GM20431 (cell line): ENCODE results near the gene LRFN4.
"Not testable (repeated sequence)": the region's sequence is repeated elsewhere in the genome, so short reads cannot be mapped to it uniquely, and the experiment has no call there.

ENCODE experiments used
- in situ Hi-C: fragments of 300-500 bp; cut with MseI, MboI; formaldehyde crosslinking; loops from one replicate; pipeline ENCODE4 v1.15.0; 2020; ENCODE audit warnings: low sequenced_read_pairs; ENCODE audit not compliant: unreplicated experiment

The LRFN4 gene

GRCh38 chr11:66856496-66857233, at the start of gene LRFN4:
LRFN4 (plus strand) TSS chr11:66857064; CDS start chr11:66857745, 681 bp downstream.
- in situ Hi-C loops = no loop called here

DNA sequence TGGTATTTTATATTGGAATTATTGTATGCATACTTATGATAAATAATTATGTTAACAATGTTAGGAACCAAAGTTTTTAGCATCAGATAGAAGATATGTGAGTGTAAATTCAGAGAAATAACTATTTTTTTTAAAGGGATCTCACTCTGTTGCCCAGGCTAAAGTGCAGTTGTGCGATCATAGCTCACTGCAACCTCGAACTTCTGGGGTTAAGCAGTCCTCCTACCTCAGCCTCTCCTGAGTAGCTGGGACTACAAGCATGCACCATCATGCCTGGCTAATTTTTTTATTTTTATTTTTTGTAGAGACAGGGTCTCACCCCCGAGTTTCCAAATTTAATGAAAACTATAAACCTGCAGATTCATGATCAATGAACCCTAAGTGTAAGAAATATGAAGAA, 47.3 kb upstream of the LRFN4 start:
- in situ Hi-C loops = no loop called here

- in situ Hi-C loops = no loop called here
Measured at GRCh38 chr11:66810576-66811185, 46.2 kb upstream of the LRFN4 start.

GRCh38 chr11:66814678-66815077, 42.2 kb upstream of the LRFN4 start:
- in situ Hi-C loops = no loop called here

DNA sequence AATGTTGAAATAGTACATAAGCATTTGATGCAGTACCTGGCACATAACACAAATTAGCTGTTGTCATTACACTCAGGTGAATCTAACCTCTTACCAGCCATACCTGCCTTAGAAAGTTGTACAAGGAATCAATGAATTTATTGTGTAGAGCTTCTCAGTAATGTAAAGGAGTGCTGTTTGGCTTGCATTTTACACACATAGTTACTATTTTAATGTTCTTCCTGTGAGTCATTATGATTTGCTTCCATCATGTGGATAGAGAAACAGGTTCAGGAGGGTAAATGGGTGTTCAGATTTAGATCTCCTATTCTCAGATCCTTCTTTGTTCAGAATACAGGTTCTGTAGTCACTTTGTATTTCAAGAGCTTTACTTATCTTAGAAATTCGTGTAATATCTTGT, 41.2 kb upstream of the LRFN4 start:
- in situ Hi-C loops = no loop called here

DNA sequence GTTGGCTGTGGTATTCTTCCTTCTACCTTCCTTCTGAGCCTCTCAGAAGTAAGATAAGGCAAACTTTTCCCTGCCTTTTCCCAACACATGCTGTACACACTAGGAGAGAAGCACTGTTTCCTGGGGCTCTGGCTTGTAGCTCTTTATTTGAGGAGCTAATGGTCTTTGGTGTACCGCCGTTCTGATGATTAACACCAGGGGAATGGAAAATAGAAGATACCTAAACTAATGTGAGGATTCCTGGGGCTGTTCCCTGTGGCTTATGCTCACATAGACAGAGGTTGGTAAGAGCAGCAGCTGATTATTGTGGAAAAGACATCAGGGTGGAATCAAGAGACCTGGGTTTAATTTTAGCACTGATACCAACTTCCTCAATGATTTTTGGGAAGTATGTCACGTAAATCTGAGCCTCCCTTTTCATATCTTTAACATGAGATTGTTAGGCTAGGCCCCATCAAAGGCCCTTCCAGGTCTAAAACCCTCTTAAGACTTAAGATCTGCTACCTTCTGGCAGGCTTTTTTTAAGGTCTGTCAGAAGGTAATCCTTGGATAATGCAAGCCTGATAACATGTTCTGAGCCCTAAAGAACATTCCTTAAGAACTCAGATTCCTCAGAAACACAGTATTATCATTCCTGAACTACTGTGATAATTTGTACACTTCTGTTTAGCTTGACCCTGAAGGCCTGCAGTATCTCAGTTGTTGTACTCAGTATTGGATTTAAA, 38.5 kb upstream of the LRFN4 start:
- in situ Hi-C loops = no loop called here

GRCh38 chr11:66820381-66820780, 36.5 kb upstream of the LRFN4 start:
- in situ Hi-C loops = no loop called here

- in situ Hi-C loops = no loop called here
Measured at GRCh38 chr11:66820901-66821300, 36.0 kb upstream of the LRFN4 start.

GRCh38 chr11:66823700-66824099, 33.2 kb upstream of the LRFN4 start:
- in situ Hi-C loops = no loop called here

GRCh38 chr11:66824573-66824972, 32.3 kb upstream of the LRFN4 start:
- in situ Hi-C loops = not testable (repeated sequence)

DNA sequence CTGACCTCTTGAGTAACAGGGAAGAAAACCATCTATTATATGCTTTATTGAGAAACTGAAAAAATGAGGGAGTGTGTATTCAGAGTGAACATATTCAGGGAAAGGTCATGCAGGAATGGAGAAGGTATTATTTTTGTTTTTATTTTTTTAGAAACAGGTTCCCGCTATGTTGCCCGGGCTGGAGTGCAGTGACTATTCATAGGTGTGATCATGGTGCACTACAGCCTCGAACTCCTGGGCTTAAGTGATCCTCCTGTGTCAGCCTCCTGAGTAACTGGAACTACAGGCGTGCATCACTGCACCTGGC, 22.4 kb upstream of the LRFN4 start:
- in situ Hi-C loops = loop anchor here (5.0 to 25.0 kb wide), 2 partner anchors 142 to 272 kb away; partner anchors contain the start of gene CTSF

GRCh38 chr11:66834943-66835342, 21.9 kb upstream of the LRFN4 start:
- in situ Hi-C loops = loop anchor here (5.0 to 25.0 kb wide), 2 partner anchors 143 to 273 kb away; partner anchors contain the start of gene CTSF

DNA sequence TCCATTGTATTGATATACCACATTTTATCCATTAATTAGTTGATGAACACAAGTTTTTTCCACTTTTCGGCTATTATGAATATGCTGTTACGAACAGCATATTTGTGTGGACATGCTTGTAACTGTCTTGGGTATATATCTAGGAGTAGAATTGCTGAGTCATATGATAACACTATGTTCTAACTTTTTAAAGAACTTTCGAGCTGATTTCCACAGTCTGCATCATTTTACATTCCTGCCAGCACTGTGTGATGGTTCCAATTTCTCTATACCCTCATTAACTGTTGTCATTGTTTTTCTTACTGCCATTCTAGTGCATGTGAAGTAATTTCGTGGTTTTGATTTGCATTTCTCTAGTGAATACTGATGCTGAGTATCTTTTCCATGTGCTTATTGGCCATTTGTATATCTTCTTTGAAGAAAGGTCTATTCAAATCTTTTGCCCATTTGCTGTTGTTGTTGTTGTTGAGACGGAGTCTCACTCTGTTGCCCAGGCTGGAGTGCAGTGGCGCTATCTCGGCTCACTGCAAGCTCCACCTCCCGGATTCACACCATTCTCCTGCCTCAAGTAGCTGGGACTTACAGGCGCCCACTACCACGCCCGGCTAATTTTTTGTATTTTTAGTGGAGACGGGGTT, 21.0 kb upstream of the LRFN4 start:
- in situ Hi-C loops = loop anchor here (25.0 kb wide), 1 partner anchor 274 kb away; the partner anchor contains the start of gene CTSF

DNA sequence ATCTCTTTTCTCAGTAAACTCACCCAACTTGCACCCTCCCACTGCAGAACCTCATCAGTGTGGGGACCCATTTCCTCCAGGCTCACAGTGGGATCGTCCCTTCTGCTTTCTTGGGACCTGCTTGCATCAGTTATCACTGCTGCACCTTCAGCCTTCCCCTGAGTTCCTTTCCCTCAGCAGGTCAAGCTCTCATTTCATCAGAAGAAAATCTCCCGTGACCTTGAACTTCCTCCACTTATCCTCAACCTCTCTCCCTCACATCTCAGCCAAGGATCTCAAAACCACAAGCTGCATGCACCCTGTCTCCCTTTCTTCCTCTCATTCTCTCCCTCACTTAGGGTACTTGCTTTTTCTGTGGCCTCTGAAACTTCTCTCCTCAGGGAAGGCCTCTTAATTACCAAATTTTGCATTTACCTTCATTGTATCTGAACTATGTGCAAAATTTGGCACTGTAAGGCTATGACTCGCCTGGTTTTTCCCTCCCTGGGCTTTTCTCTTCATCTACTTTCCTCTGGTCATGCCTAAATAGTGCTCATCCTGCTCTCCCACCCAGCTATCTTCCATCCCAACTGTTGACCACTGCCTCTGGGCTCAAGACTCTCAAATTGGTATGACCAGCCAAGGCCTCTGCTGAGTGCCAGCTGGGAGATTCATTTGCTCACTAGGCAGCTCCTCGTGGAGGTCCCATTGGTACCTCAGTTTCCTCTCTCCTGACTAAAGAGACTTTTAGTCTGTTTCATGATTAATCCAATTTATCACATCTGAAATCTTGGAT, 16.4 kb upstream of the LRFN4 start:
- in situ Hi-C loops = loop anchor here (25.0 kb wide), 1 partner anchor 278 kb away; the partner anchor contains the start of gene CTSF

DNA sequence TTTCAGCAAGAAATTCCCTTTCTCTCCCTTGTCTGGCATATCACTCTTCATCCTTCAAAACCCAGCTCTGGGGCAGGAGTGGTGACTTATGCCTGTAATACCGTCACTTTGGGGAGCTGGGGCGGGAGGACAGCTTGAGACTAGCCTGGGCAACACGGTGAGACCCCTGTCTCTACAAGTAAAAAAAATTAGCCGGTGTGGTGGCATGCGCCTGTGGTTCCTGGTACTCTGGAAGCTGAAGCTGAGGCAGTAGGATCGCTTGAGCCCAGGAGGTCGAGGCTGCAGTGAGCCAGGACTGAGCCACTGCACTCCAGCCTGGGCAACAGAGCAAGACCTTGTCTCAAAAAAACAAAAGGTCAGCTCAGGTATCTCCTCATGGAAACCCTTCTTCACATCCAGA, 15.0 kb upstream of the LRFN4 start:
- in situ Hi-C loops = loop anchor here (25.0 kb wide), 1 partner anchor 280 kb away; the partner anchor contains the start of gene CTSF

GRCh38 chr11:66842501-66842895, 14.4 kb upstream of the LRFN4 start:
- in situ Hi-C loops = loop anchor here (25.0 kb wide), 1 partner anchor 280 kb away; the partner anchor contains the start of gene CTSF

DNA sequence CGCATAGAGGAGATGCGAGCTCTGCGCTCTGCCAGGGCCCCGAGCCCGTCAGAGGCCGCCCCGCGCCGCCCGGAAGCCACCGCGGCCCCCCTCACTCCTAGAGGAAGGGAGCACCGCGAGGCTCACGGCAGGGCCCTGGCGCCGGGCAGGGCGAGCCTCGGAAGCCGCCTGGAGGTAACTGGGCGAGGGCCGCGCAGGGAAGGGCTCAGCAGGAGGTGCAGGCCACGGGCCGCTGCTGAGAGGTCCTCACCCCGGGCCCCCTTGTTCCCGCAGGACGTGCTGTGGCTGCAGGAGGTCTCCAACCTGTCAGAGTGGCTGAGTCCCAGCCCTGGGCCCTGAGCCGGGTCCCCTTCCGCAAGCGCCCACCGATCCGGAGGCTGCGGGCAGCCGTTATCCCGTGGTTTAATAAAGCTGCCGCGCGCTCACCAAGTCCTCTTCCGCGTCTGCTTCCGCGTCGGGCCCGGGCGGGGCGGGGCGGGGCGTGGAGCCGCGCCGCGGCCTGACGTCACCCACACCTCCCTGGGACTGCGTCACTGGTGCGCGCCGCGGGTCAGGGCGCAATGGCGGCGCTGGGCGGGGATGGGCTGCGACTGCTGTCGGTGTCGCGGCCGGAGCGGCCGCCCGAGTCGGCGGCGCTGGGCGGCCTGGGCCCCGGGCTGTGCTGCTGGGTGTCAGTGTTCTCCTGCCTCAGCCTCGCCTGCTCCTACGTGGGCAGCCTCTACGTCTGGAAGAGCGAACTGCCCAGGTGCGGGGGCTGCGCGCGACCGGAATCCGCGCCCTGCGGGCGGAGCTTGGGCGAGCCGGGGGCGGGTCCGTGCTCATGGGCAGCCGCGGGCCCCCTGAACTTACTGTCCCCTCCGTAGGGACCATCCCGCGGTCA, 13.7 kb upstream of the LRFN4 start, which contains the start of gene RCE1:
RCE1 (plus strand) TSS at position 546 of the 880 bp plus-strand sequence; CDS start at position 561, 15 bp downstream.
- in situ Hi-C loops = loop anchor here (25.0 kb wide), 1 partner anchor 281 kb away; the partner anchor contains the start of gene CTSF

- in situ Hi-C loops = loop anchor here (25.0 kb wide), 1 partner anchor 282 kb away; the partner anchor contains the start of gene CTSF
Measured at GRCh38 chr11:66843776-66844495, 12.9 kb upstream of the LRFN4 start.
